Mesothelial cell of epicardium (in vitro differentiated cells): ENCODE data around the gene BNC2. TPM values are rescaled to one million over a fixed set of nuclear protein-coding genes. Genes with fewer than 3 reads are reported as not detected.

ENCODE experiments used
- DNase-seq, 2 experiments: peaks; one replicate each; pipeline ENCODE4 v3.0.0; 2021; ENCODE audit warnings: low spot score in 2 of 2; ENCODE audit not compliant: unreplicated experiment in 2 of 2
- H3K27ac Mint-ChIP-seq: 2 replicates; pipeline ENCODE4 v1.8.0; 2021; ENCODE audit warnings: mixed read lengths
- H3K27me3 Mint-ChIP-seq: 2 replicates; pipeline ENCODE4 v1.8.0; 2021; ENCODE audit warnings: low read depth, mixed read lengths
- H3K36me3 Mint-ChIP-seq: 2 replicates; pipeline ENCODE4 v1.8.0; 2021; ENCODE audit warnings: mixed read lengths
- H3K4me1 Mint-ChIP-seq: 2 replicates; pipeline ENCODE4 v1.8.0; 2021; ENCODE audit warnings: mixed read lengths
- H3K4me3 Mint-ChIP-seq: 2 replicates; pipeline ENCODE4 v1.8.0; 2021; ENCODE audit warnings: mild to moderate bottlenecking, moderate library complexity, mixed read lengths
- H3K9me3 Mint-ChIP-seq: 2 replicates; pipeline ENCODE4 v1.8.0; 2021; ENCODE audit warnings: mixed read lengths
- CTCF ChIP-seq: fragments of 200-600 bp; sonication (generic); IDR thresholded peaks from one replicate; pipeline ENCODE4 v1.5.0; 2021; ENCODE audit warnings: antibody characterized with exemption; ENCODE audit not compliant: unreplicated experiment
- total RNA-seq: library from RNA; stranded (reverse); gene quantifications from 3 replicates; pipeline ENCODE4 v1.2.1, GENCODE V29; 2021

Gene BNC2
- total RNA-seq, 1 donor from 2014 or later, result 45.1 TPM

- H3K36me3 Mint-ChIP-seq, result no peaks in the 10 kb centered on the region
- H3K27me3 Mint-ChIP-seq, result no peaks in the 10 kb centered on the region
- no peak overlapping the region for H3K4me3 Mint-ChIP-seq
- peaks cover 16% of the 10 kb centered on the region for H3K4me1 Mint-ChIP-seq
- H3K27ac Mint-ChIP-seq, result no peak overlapping the region
- H3K9me3 Mint-ChIP-seq, result no peaks in the 10 kb centered on the region
- no peak for TF ChIP-seq CTCF
- DNase-seq, result no peak
These were observed 257.4 kb downstream of the BNC2 start for GRCh38 chr9:16613051-16613450.

- no peak for DNase-seq
- TF ChIP-seq CTCF, result no peak
- Mint-ChIP-seq H3K4me1 (peaks cover 16% of the 10 kb centered on the region), H3K27ac (no peak overlapping the region), H3K27me3 (no peaks in the 10 kb centered on the region), H3K9me3 (no peaks in the 10 kb centered on the region), H3K36me3 (no peaks in the 10 kb centered on the region), H3K4me3 (no peak overlapping the region)
These were observed 257.8 kb downstream of the BNC2 start for GRCh38 chr9:16612627-16613026.

DNA sequence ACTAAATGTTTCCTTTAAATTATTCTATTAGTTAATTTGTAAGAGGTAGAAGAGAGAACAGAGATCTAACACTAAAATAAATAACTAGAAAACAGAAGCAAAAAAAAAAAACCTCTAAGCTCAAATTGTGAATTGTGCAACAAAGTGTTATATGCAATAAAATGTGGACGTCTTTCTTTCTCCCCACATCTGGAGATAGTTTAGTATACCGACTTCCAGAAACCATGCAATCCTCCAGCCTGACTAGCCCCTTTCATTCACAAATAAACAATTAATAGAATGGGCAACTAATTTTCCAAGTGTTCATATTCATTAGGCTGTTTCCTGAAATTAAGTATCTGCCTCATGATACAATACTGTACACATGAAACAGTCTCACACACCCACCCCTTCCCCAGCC is 258.5 kb downstream of the BNC2 start:
- Mint-ChIP-seq H3K36me3 (no peaks in the 10 kb centered on the region), H3K27me3 (no peaks in the 10 kb centered on the region), H3K9me3 (no peaks in the 10 kb centered on the region), H3K4me1 (peaks cover 16% of the 10 kb centered on the region), H3K4me3 (no peak overlapping the region), H3K27ac (no peak overlapping the region)
- TF ChIP-seq CTCF, result no peak
- DNase-seq, result no peak

GRCh38 chr9:16611001-16611400 is 259.5 kb downstream of the BNC2 start:
- H3K4me3 Mint-ChIP-seq, result no peak overlapping the region
- no peaks in the 10 kb centered on the region for H3K27me3 Mint-ChIP-seq
- DNase-seq, result no peak
- H3K27ac Mint-ChIP-seq, result no peak overlapping the region
- no peaks in the 10 kb centered on the region for H3K36me3 Mint-ChIP-seq
- TF ChIP-seq CTCF, result no peak
- no peaks in the 10 kb centered on the region for H3K9me3 Mint-ChIP-seq
- peaks cover 16% of the 10 kb centered on the region for H3K4me1 Mint-ChIP-seq

DNA sequence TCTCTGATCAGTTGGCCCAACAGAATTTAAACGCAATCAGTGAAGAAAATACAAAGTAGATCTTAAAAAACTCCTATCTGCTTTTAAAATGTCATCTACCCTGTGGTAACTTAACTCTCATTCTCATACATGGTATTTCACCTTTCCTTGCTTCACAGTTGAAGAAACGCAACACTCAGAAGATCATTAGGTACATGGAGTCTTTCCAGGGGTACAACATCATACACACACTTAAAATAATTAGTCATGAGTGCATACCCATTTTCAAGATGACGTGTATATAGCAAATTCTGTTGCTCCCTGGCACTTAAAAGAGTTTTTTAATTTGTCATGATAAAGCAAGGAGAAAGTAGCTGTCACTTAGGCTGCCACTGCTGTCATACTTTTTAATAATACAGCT is 259.9 kb downstream of the BNC2 start:
- H3K36me3 Mint-ChIP-seq, result no peaks in the 10 kb centered on the region
- H3K27ac Mint-ChIP-seq, result no peak overlapping the region
- no peak overlapping the region for H3K4me3 Mint-ChIP-seq
- H3K4me1 Mint-ChIP-seq, result peaks cover 16% of the 10 kb centered on the region
- H3K27me3 Mint-ChIP-seq, result no peaks in the 10 kb centered on the region
- no peak for DNase-seq
- no peak for TF ChIP-seq CTCF
- H3K9me3 Mint-ChIP-seq, result no peaks in the 10 kb centered on the region

GRCh38 chr9:16608906-16609305 is 261.6 kb downstream of the BNC2 start:
- no peak overlapping the region for H3K4me3 Mint-ChIP-seq
- H3K27me3 Mint-ChIP-seq, result no peaks in the 10 kb centered on the region
- H3K27ac Mint-ChIP-seq, result no peak overlapping the region
- no peaks in the 10 kb centered on the region for H3K9me3 Mint-ChIP-seq
- no peaks in the 10 kb centered on the region for H3K36me3 Mint-ChIP-seq
- TF ChIP-seq CTCF, result no peak
- peaks cover 16% of the 10 kb centered on the region for H3K4me1 Mint-ChIP-seq
- DNase-seq, result no peak
